ENCODE measurements around the gene EIF5.
"Not testable (repeated sequence)": the region's sequence is repeated elsewhere in the genome, so short reads cannot be mapped to it uniquely, and the experiment has no call there.

The EIF5 gene

DNA sequence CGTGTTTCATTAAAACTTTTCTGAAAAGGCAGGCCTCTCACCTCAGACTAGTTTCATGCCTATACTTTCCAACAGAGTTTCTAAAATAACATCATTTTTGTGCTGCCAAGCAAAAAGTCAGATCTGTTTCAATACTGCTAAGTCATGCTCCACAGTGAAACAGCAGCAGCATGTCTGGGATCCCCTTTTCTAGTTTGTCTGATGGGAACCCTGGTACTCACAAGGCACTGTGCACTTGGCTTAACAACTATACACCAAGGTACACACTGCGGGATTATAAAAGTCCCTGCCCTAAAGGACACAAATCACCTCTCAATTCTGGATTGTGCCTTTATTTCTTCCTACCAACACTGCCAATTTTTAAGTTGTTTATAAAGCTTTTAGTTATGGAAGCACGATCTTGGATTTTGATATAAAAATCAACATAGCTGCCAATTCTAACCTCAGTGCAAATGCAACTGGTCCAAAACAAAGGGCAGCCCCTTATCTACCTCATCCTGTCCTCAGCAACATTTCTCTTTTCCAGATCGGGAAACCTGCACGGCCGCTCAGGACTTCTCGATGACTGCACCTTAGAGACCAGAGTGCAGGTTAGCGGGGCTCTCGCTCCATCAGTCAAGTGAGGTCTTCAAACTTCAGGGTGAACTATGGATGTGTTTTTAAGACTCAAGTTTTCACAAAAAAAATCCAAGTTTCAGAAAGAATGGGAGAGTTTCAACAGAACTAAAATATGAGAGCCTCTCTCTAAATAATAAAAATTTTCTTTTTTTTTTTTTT is 1.7 kb upstream of the EIF5 start:
- in situ Hi-C loops (cut with HindIII; ENCODE audit: low sequenced_read_pairs), result no loop called here

- in situ Hi-C loops (cut with HindIII; ENCODE audit: low sequenced_read_pairs), result no loop called here
Measured at GRCh38 chr14:103334644-103335622, 896 bp downstream of the EIF5 start.

DNA sequence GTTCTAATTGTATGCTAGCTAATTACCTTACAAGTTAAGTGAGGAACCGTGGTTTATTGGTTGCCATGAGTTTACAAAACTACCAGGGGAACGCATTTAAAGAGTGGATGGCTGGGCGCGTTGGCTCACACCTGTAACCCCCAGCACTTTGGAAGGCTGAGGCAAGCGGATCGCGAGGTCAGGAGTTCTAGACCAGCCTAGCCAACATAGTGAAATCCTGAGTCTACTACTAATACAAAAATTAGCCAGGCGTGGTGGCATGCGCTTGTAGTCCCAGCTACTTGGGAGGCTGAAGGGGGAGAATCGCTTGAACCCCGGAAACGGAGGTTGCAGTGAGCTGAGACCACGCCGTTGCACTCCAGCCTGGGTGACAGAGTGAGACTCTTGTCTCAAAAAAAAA is 2.2 kb downstream of the EIF5 start:
- in situ Hi-C loops (cut with HindIII; ENCODE audit: low sequenced_read_pairs), result no loop called here

DNA sequence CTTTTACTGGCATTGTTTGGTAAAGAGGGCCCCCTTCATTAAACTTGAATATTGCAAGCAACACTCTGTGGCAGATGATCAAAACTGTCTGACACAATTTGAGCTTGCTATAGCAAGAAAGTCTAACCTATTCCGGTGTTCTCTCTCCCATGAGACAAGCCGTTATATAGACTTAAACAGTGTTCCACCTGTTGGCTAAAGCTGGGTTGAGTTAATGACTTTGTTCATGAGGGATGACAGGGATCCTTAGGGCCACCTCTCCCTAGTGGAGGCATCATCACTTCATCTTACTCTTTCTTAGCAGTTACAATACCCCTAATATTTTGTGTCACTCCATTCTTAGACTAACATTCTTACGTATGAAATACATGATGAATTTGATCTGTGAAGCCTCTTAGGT is 3.8 kb downstream of the EIF5 start:
- in situ Hi-C loops (cut with HindIII; ENCODE audit: low sequenced_read_pairs), result no loop called here

DNA sequence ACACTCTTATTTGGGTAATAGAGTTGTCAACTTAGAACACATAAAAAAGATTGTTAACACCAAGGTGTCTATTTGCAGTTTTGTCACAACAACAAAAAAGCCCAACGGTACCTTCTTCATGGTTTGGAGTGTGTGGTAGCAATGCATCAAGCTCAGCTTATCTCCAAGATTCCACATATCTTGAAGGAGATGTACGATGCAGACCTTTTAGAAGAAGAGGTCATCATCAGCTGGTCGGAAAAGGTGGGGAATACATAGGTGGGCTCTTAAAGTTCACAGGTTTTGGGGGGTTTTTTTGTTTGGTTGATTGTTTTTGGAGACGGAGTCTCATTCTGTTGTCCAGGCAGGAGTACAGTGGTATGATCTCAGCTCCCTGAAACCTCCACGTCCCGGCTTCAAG is 5.5 kb downstream of the EIF5 start:
- in situ Hi-C loops (cut with HindIII; ENCODE audit: low sequenced_read_pairs), result no loop called here

DNA sequence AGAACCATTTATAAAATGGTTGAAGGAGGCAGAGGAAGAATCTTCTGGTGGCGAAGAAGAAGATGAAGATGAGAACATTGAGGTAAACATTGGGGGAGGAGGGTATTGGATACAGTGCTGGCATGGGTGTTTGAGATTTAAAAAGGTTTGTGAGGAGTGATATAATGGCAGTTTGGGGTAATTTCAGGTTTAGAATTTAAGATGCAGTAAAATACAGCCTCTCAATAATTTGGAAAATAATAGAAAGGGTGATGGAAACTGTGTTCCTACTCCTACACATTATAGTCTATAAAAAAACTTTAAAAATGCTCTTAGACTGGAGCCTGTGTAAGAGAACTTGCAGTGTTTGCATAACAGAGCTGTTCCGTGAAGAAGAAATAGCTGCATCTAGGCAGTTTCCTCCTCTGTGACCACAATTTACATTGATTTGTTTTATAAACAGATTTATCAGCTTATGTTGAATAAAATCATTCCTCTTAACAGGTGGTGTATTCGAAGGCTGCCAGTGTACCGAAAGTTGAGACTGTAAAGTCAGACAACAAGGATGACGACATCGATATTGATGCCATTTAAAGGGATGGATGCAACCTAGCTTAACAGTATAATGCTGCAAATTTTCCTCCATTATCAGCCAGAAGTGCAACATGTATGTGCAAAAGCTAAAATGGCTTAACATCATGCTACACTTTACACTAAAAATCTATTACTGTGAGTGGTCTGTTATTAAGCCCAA is 6.6 kb downstream of the EIF5 start:
- in situ Hi-C loops (cut with HindIII; ENCODE audit: low sequenced_read_pairs), result no loop called here

GRCh38 chr14:103341250-103342129 is 7.5 kb downstream of the EIF5 start:
- in situ Hi-C loops (cut with HindIII; ENCODE audit: low sequenced_read_pairs), result no loop called here

DNA sequence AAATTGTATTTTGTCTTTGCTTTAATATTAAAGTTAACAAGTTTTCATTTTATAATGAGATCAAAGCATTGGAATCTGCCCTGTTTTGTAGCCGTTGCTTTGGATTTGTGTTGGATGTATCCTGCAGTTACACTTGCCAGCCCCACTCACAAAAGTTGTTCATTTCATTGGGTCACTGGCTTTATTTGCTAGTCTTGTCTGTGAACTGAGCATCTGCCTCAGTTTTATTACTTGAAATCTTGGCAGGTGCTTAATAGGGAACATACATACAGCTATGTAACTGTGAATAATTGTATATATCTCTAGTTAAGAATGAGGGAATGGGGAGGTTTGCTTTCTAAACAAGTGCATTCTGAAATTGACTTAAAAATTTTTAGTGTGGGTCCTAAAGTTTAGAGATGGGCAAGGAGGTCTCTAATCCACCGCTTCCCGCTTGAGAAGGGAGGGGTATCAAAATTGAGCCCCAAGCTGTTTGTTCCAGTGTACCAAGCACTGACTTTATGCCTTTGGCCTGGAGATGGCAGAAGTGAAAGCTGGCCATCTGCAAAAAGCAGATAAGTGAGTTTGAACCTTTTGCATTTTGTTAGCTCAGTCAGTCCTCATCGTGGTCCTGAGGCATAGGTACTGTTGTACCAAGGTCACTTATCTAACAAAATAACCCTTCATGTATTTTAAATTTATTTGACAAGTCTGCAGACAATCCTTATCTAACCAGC is 9.3 kb downstream of the EIF5 start:
- in situ Hi-C loops (cut with HindIII; ENCODE audit: low sequenced_read_pairs), result no loop called here

DNA sequence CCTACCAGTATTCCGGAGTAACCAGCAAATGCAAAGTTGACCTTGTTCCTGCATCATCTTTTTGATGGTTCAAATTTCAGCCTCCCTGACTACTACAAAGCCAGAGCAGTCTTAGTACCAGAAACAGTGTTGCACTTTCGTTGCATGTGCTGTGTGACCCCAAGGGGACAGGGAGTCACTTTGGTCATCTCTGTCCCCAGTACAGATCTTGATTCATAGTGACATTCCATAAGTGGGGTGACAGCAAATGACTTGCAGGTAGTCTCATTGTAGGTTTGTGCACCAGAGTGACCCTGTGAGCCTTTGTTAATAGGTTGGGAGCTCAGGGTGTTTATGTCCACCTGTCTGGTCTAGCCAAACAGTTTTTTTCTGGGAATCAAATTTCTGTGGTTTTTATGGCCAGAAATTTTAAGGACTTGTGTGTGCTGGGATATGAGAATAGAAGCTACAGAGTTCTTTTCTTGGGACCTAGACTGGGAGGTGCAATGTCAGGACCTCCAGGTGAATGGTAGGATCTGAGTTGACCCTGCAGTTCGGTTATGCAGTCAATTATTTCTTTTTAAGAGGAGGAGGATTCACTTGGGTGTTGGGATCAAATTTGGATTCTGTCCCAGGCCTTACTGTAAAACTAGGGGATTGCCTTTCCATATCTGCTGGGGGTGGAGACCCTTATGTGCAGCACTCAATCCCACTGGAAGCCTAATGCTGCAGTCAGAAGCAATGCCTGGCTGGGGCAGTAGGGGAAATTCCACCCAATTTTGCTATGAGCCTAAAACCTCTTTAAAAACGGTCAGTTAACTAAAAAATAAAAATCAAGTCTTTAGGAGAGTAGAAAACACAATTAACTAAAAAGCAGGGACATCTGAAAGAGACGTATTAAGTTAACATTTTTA is 10.1 kb downstream of the EIF5 start:
- in situ Hi-C loops (cut with HindIII; ENCODE audit: low sequenced_read_pairs), result no loop called here

DNA sequence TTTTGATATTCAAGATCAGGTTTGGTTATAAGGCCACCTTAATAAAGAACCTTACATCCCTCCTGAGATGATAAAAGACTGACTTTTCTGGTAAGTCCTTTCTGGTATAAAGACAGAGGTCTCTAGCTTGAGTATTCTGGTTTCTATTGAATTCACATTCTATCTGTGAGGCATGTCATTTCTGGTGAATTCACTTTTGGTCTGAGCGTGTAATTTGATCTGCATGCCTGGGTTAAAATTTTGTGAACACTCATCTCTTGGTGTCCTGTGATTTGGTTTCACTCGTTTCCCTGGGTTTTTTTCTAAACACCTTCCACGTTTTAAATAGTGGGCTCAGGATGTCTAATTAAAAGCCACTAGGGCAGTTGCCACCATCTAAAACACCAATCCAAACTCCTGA is 12.2 kb downstream of the EIF5 start:
- in situ Hi-C loops (cut with HindIII; ENCODE audit: low sequenced_read_pairs), result no loop called here

DNA sequence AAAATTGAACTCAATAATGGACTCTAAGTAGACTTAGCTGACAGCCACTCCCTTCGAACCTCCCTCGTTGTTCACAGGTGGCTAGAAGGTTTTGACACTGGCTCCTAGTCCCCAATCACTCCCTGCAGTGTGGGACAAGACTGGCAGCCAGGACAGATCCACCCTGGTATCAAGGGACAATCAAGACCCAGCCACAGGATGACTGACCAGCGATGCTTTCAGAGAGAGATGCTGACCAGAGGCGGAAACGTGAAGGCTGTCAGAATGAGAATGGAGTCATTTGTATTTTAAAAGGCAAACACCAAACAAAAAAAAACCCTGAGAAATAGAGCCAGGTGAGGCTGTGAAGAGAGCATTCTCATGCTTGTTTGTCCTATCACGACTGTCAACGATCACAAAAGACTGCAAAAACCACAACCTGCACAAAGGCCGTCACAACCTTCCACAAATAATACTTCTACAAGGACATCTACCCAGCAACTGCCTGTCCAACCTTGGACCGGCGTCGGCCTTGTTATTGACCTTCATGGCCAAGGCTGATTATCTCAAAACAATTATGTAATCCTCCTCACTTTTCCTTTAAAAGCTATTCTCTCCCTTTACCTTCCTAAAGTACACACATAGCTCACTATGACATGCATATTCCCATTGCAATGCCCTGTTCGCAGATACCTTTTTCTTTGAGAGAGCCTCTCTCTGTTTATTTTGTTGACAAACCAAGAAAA is 13.2 kb downstream of the EIF5 start:
- in situ Hi-C loops (cut with HindIII; ENCODE audit: low sequenced_read_pairs), result no loop called here

GRCh38 chr14:103348154-103348553 is 14.1 kb downstream of the EIF5 start:
- in situ Hi-C loops (cut with HindIII; ENCODE audit: low sequenced_read_pairs), result no loop called here

DNA sequence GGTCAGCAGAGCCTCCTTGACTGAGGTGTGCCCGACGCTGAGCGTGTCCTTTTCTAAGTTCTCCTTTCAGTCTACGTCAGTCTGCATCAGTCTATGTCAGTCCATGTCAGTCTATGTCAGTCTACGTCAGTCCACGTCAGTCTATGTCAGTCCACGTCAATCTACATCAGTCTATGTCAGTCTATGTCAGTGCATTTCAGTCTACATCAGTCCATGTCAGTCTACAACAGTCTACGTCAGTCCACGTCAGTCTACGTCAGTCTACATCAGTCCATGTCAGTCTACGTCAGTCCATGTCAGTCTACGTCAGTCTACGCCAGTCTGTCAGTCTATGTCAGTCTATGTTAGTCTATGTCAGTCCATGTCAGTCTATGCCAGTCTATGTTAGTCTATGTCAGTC is 15.9 kb downstream of the EIF5 start:
- in situ Hi-C loops (cut with HindIII; ENCODE audit: low sequenced_read_pairs), result no loop called here

- in situ Hi-C loops (cut with HindIII; ENCODE audit: low sequenced_read_pairs), result no loop called here
Measured at GRCh38 chr14:103353362-103353761, 19.3 kb downstream of the EIF5 start.

- in situ Hi-C loops (cut with HindIII; ENCODE audit: low sequenced_read_pairs), result no loop called here
Measured at GRCh38 chr14:103354141-103354540, 20.1 kb downstream of the EIF5 start.

GRCh38 chr14:103356024-103356682 is 22.1 kb downstream of the EIF5 start:
- in situ Hi-C loops (cut with HindIII; ENCODE audit: low sequenced_read_pairs), result no loop called here

GRCh38 chr14:103357552-103357951 is 23.5 kb downstream of the EIF5 start:
- in situ Hi-C loops (cut with HindIII; ENCODE audit: low sequenced_read_pairs), result not testable (repeated sequence)

- in situ Hi-C loops (cut with HindIII; ENCODE audit: low sequenced_read_pairs), result no loop called here
Measured at GRCh38 chr14:103360548-103360947, 26.5 kb downstream of the EIF5 start.
